NOMO-1 (cell line): ENCODE results near the gene DKK3.
A peak's percentile ranks its signal among the peaks of the same experiment; 100 is the strongest.

ENCODE experiments used
- DNase-seq, 2 experiments: peaks; one replicate each; lab custom pipeline; 2025; ENCODE audit not compliant: unreplicated experiment in 2 of 2; lab: John Stamatoyannopoulos, UW

DKK3 gene

GRCh38 chr11:11969380-11970215 lies 38.8 kb downstream of the DKK3 start:
- no peak for DNase-seq

GRCh38 chr11:11968511-11969280 lies 39.7 kb downstream of the DKK3 start:
- DNase-seq: no peak

DNA sequence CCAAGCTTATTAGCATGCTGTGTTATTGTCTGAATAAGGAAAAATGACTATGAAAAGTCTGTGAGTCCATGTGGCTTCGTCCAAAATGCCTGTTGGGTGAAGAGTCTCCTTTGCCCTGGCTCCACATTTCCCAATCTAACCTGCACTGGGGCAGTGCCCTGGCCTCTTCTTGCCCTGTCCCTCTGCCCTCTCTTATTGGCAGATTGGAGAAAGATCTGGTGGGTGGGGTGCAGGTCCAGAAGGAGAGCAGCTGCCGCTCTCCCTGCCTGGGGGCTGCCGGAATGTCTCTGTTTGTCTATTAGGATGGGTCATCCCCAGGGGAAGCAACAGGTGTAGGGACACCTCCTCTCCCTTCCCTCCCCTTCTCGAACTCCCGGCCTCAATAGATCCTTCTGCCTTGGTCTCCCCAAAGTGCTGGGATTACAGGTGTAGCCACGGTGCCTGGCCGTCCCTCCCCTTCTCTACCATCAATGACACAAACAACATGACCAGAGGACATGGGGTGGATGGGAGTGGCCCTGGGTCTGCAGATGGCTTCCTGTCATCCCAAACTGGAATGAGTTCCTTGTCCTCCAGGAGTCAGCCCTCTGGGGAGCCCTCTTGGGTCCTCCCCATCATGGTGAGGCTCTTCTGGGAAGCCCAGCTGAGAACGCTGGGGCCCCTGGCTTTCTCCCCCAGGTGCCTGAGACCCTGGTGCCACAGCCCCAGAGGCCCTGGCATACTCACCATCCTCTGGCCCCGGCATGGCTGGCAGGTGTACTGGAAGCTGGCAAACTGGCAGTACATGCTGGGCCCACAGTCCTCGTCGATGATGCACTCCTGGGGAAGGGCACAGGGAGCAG lies 40.5 kb downstream of the DKK3 start:
- DNase-seq: no peak

GRCh38 chr11:11966826-11967668 lies 41.4 kb downstream of the DKK3 start:
- DNase-seq: peak; percentile 4 to 30

GRCh38 chr11:11966354-11966741 lies 42.1 kb downstream of the DKK3 start:
- DNase-seq: no peak

- no peak for DNase-seq
Measured at GRCh38 chr11:11965656-11966353, 42.6 kb downstream of the DKK3 start.

DNA sequence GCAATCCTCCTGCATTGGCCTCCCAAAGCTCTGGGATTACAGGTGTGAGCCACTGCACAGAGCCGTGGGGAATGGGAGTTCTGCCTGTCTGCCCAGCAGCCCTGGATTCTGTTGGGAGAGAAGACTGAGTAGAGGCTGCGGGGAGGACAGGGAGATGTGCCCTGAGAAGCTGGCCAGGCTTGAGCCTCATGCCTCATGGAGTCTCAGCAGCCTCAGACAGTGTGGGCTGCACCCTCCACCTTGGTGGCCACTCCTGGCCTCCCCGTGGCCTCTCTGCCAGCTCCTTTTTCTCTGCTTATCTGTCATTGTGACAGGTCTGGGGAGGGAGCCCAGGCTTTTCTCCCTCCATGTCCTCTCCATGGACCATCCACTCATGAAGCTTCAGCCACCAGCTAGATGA lies 43.2 kb downstream of the DKK3 start:
- DNase-seq: no peak

- no peak for DNase-seq
Measured at GRCh38 chr11:11964774-11965150, 43.7 kb downstream of the DKK3 start.

GRCh38 chr11:11963842-11964773 lies 44.3 kb downstream of the DKK3 start:
- DNase-seq: no peak

- no peak for DNase-seq
Measured at GRCh38 chr11:11963067-11963466, 45.4 kb downstream of the DKK3 start.

- no peak for DNase-seq
Measured at GRCh38 chr11:11961399-11962028, 46.9 kb downstream of the DKK3 start.

DNA sequence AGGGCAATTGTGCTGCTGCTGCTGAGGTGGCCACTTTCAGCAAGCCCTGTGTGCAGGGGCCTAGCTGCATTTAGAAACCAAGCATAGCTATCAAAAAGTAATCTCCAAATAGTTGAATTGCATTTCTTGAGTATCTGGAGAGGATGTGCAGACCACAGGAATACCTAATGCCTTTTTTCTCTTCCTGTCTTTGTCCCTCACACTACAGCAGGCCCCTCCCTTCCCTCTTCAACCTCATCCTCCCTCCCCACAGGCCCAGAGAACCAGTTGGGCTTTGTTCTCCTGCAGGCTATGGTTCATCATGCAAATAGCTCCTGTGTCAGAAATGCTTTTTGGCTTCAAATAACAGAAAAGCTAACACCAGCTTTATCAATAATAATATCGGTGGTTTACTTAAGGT lies 47.7 kb downstream of the DKK3 start:
- no peak for DNase-seq

GRCh38 chr11:11959601-11960000 lies 48.8 kb downstream of the DKK3 start:
- DNase-seq: no peak

GRCh38 chr11:11958403-11959231 lies 49.8 kb downstream of the DKK3 start:
- DNase-seq: no peak

DNA sequence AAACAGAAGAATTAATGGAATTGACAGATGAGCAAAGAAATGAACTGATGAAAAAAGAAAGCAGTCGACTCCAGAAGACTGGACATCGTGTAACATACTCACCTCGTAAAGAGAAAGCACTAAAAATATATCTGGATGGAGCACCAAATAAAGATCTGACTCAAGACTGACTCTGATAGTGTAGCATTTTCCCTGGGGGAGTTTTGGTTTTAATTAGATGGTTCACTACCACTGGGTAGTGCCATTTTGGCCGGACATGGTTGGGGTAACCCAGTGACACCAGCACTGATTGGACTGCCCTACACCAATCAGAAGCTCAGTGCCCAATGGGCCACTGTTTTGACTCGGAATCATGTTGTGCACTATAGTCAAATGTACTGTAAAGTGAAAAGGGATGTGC lies 52.4 kb downstream of the DKK3 start:
- no peak for DNase-seq

DNA sequence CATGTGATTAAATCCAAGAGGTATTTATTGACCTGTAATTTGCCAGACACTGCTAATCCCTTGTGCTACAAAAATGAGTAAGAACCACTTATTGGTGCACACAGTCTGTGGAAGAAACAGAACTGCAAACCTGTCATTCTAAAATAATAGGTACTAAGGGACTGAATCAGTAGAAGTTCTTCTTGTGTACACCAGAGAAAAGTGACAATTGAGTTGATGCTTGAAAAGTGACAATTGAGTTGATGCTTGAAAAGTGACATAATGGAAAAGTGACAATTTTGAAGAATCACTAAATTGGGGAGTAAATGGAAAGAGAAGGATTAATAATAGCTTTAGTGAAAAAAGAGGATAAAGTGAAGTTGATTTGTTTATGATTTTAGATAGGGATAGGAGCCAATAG lies 56.4 kb downstream of the DKK3 start:
- DNase-seq: no peak

DNA sequence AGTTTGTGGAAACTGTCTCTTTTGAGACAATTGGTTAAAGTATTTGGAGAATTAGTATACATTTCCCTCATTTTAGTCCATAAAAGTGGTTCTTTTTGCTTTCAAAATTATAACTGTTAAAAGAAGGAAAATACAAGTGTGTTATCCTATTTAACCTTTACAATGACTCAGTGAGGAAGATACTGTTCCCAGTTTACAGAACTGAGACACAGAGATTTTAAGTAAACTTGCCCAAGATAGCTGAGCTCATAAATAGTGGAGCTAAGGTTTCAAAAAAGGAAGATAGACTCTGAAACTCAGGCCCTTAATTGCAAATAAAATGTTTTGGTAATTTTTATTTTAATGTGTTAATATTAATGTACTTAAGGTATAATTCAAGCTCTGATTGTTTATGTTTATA lies 58.9 kb downstream of the DKK3 start:
- no peak for DNase-seq
